ENCODE data around the gene GLIS1.

GLIS1 gene

DNA sequence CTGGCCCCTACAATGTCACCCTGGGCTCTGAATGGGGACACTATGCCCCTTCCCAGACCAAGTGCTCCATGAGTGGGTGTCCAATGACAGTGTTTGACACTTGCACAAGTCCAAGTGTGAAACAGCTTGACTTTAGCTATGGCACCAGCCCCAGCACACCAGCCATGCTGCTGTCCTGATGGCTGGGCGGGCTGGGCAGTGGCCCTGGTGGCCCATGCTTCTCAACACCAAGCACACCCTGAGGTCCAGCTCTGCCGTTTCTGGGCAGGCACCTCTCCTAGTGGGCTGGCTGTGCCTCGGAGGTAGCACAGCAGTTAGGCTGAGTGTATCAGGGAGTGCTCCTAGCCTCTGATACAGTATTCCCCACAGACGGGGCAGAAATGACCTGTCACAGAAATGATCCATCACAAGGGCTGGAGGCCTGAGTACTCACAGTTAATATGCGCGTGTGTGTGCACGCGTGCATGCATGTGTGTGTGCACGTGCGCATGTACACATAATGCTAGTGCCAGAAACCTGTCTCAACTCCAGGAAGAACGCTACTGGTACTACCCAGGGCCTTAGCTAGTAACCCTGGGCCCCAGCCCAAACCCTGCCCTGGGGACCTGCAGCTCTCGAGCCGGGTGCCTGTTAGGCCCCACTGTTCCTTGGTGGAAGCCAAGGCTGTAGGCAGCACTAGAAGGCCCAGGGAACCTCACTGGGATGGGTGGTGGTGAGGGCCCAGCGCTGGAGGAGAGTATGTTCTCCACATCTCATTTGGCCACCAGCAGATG is 145.8 kb downstream of the GLIS1 start:
- DNase-seq (ENCODE audit: low spot score): no peak
- Mint-ChIP-seq H3K4me1 (ENCODE audit: low read depth) (no peaks in the 10 kb centered on the region), H3K4me3 (no peak overlapping the region), H3K9me3 (no peaks in the 10 kb centered on the region), H3K36me3 (ENCODE audit: low read depth) (no peaks in the 10 kb centered on the region), H3K27me3 (ENCODE audit: low read depth) (no peaks in the 10 kb centered on the region), H3K27ac (no peak overlapping the region)

DNA sequence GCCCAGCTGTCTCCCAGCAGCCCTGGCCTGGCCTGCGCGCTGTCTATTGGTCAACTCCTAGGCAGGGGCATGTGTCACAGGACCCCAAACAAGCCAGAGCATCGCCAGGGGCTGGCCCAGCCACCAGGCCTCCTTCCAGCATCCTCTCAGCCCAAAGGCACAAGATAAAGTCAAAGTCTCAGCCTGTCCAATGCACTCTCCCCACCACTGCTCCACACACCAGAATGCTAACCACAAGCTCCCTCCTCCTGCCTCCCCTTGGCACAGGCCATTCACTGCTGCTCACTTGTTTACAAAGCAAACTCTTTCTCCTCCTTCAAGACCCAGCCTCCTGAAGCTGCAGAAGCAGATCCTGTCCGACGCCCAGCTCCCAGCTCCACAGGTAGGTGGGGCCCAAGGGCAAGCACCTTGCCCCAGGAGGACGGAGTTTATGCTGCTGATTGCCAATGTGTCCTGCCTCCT is 146.4 kb downstream of the GLIS1 start:
- no peak for DNase-seq (ENCODE audit: low spot score)

DNA sequence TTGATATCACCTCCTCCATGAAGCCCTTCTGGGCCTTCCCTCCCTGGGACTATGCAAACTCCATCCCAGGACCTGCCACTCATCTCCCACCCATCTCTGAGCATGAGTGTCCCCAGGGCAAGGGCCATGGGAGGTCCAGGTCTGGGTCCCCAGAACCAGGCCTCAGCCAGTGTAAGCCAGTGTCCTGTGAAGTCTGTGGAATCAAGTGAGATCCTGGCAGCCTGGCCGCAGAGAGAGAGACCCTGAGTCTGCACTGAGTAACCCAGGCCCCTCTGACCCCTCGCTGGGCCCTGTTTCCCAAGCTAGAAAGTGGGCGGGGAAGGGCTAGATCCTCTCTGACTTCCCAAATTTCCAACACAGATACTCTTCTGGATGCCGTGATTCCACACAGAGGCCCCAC is 147.0 kb downstream of the GLIS1 start:
- no peak overlapping the region for H3K4me3 Mint-ChIP-seq
- no peaks in the 10 kb centered on the region for H3K9me3 Mint-ChIP-seq
- no peaks in the 10 kb centered on the region for H3K27me3 Mint-ChIP-seq (ENCODE audit: low read depth)
- no peak overlapping the region for H3K27ac Mint-ChIP-seq
- H3K36me3 Mint-ChIP-seq (ENCODE audit: low read depth): no peaks in the 10 kb centered on the region
- no peak for DNase-seq (ENCODE audit: low spot score)
- H3K4me1 Mint-ChIP-seq (ENCODE audit: low read depth): no peaks in the 10 kb centered on the region

More for the DNA sequence above, 146.4 kb downstream of the GLIS1 start:
- Mint-ChIP-seq H3K27me3 (ENCODE audit: low read depth) (no peaks in the 10 kb centered on the region), H3K27ac (no peak overlapping the region), H3K9me3 (no peaks in the 10 kb centered on the region), H3K4me1 (ENCODE audit: low read depth) (no peaks in the 10 kb centered on the region), H3K36me3 (ENCODE audit: low read depth) (no peaks in the 10 kb centered on the region), H3K4me3 (no peak overlapping the region)

GRCh38 chr1:53590531-53591515 is 148.1 kb downstream of the GLIS1 start:
- no peaks in the 10 kb centered on the region for H3K36me3 Mint-ChIP-seq (ENCODE audit: low read depth)
- no peak overlapping the region for H3K27ac Mint-ChIP-seq
- H3K9me3 Mint-ChIP-seq: no peaks in the 10 kb centered on the region
- no peaks in the 10 kb centered on the region for H3K27me3 Mint-ChIP-seq (ENCODE audit: low read depth)
- no peak overlapping the region for H3K4me3 Mint-ChIP-seq
- no peak for DNase-seq (ENCODE audit: low spot score)
- no peaks in the 10 kb centered on the region for H3K4me1 Mint-ChIP-seq (ENCODE audit: low read depth)

DNA sequence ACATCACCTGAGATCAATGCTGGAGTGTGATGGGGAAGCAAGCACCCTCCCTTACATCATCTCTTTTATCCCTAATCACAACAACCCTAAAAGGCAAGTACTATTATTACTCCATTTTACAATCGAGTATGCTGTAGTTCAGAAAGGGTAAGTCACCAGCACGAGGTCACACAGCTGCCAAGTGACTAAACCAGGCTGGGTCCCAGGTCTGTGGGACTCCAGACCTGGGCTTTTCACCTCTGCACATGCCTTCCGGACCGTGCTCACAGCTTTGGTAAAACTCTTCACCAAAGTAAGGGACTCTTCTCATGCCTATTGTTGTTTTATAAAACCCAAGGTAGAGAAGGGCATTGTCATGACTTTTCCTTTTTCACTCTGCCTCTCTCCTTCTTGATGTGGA is 148.9 kb downstream of the GLIS1 start:
- Mint-ChIP-seq H3K27ac (no peak overlapping the region), H3K4me3 (no peak overlapping the region), H3K4me1 (ENCODE audit: low read depth) (peaks cover 4% of the 10 kb centered on the region), H3K27me3 (ENCODE audit: low read depth) (no peaks in the 10 kb centered on the region), H3K36me3 (ENCODE audit: low read depth) (no peaks in the 10 kb centered on the region), H3K9me3 (no peaks in the 10 kb centered on the region)
- DNase-seq (ENCODE audit: low spot score): no peak

DNA sequence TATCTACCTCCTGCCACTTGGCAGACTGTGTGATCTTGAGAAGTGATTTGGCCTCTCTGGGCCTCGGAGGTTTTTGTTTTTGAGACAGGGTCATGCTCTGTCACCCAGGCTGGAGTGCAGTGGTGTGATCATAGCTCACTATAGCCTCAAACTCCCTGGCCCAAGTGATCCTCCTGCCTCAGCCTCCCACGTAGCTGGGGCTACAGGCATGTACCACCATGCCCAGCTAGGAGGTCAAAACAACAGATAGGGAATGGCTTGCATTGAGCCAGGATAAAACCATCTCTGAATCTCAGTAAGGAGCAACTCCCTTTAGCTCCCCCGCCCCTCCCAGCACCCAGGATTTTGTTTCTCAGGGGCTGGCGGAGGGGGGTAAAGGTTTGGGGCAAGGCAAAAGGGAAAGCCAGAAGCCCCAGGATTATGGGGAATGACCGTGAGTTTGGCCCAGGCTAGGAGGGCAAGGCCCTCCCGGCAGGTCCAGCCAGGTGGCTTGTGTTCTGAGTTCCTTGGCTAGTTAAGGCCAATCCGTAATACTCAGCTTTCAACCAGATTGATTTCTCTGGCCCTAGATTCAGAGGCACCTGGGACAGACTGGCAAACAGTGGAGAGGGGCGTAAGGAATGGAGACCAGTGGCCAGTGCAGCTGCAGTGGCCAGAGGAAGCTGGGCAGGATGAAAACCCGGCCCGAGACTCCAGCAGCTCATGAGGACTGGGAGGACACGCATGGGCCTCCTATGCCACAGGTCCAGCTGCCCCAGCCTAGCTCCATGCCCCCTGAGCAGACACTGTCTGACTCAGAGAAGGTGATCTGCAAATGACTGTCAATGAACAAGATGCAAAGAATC is 149.7 kb downstream of the GLIS1 start:
- Mint-ChIP-seq H3K27ac (no peak overlapping the region), H3K27me3 (ENCODE audit: low read depth) (no peaks in the 10 kb centered on the region), H3K4me1 (ENCODE audit: low read depth) (peaks cover 10% of the 10 kb centered on the region), H3K36me3 (ENCODE audit: low read depth) (no peaks in the 10 kb centered on the region), H3K9me3 (no peaks in the 10 kb centered on the region), H3K4me3 (no peak overlapping the region)
- DNase-seq (ENCODE audit: low spot score): no peak

DNA sequence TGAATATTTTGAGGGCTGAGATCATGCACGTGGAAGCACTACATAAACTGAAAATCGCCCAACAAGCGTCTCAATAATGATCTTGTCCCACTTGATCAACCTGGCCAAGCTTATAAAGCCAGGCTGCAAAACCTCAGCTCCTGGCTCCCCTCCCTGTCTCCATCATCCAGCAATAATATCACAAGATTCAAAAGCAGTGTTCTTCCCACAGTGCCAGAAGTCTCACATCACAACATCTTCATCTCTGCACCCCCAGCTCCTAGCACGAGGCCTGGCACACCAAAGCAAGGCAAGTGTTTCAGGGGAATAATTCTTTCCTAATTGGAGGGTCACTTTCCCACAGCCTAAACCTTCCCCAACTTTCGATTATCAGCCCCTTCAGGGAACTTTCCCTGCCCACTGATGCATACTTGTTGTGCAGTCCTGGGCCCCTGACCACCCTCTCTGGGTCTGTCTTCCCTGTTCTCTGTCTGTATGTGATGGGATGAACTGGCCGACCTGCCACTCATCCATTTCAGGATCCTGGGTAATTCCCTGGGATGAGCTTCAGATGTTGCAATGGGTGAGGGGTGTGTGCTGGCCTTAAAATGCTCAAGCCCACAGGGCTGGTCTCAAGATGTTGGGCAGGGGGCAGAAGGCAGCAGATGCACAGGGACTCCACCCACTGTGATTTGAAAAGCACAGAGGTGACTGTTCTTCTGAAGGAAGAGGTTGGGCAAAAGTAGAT is 150.7 kb downstream of the GLIS1 start:
- no peak overlapping the region for H3K4me3 Mint-ChIP-seq
- H3K27me3 Mint-ChIP-seq (ENCODE audit: low read depth): no peaks in the 10 kb centered on the region
- no peak overlapping the region for H3K27ac Mint-ChIP-seq
- no peaks in the 10 kb centered on the region for H3K36me3 Mint-ChIP-seq (ENCODE audit: low read depth)
- H3K4me1 Mint-ChIP-seq (ENCODE audit: low read depth): peaks cover 10% of the 10 kb centered on the region
- DNase-seq (ENCODE audit: low spot score): no peak
- no peaks in the 10 kb centered on the region for H3K9me3 Mint-ChIP-seq

DNA sequence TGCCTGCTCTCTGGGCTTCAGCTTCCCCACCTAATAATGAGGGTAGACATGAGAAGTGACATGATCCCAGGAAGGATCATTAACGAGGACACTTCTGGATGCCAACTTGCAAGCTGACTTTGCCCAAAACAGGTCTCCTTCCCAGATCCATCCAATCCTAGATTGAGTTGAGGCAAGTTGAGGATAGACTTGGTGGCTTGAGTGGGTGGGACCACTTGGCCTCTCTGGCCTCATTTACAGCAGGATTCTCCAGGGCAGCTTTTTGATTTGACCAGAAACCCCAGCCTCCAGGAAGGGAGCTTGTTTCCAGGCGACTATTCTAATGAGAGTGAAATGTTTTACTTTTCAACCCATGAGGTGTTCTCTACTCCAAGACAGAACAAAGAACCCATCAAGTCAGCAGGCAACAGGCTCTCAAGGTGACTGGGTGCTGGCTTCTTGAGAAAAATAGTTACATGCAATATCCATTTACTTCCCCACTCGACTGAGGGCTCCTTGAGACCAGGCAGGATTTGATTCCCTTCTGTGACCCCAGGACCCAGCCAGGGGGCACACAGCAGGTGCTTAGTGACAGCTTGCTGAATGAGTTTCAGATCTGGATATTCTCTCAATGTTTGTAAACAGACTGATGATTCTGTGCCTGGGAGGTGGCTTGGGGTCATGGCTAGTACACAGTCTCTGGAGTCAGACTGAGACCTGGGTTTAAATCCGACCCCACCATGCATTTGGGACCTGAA is 151.5 kb downstream of the GLIS1 start:
- no peaks in the 10 kb centered on the region for H3K36me3 Mint-ChIP-seq (ENCODE audit: low read depth)
- DNase-seq (ENCODE audit: low spot score): no peak
- peaks cover 10% of the 10 kb centered on the region for H3K4me1 Mint-ChIP-seq (ENCODE audit: low read depth)
- no peaks in the 10 kb centered on the region for H3K27me3 Mint-ChIP-seq (ENCODE audit: low read depth)
- no peak overlapping the region for H3K4me3 Mint-ChIP-seq
- H3K9me3 Mint-ChIP-seq: no peaks in the 10 kb centered on the region
- no peak overlapping the region for H3K27ac Mint-ChIP-seq

DNA sequence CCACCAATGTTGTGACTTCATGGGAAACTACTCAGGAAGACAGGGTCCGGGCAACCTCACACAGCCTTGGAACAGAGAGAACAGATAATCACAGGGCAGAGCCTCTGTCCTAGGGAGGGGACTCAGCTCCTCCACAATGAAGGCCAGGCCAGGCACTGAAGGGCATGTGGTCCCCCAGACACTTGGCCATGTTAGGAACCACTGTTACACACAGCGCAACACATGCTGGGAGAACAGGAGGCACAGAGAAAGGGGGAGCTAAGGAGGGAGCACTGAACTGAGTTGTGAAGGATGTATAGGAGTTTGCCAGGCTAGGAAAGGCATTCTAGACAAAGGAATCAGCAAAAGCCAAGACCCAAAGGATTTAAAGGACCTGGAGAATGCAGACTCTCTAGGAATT is 152.2 kb downstream of the GLIS1 start:
- Mint-ChIP-seq H3K4me1 (ENCODE audit: low read depth) (peaks cover 10% of the 10 kb centered on the region), H3K27me3 (ENCODE audit: low read depth) (no peaks in the 10 kb centered on the region), H3K27ac (no peak overlapping the region), H3K4me3 (no peak overlapping the region), H3K9me3 (no peaks in the 10 kb centered on the region), H3K36me3 (ENCODE audit: low read depth) (no peaks in the 10 kb centered on the region)
- no peak for DNase-seq (ENCODE audit: low spot score)

DNA sequence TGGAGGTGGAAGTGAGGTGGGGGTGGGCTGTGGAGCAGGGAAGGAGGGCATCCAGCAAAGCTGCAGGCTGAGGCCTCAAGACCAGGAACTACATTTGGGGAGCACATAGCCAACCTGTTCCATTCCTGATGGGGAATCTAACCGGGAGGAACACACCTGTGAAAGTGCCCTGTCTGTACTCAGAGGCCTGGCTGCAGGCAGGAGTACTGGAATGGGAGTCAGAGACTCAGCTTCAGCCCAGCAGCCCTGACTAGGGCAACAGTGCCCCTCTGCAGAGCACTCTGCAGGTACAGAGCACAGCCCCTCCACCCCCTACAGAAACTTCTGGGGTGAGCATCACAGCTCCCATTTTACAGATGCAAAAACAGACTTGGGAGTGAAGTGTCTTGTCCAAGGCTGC is 153.4 kb downstream of the GLIS1 start:
- Mint-ChIP-seq H3K27ac (no peak overlapping the region), H3K27me3 (ENCODE audit: low read depth) (no peaks in the 10 kb centered on the region), H3K4me1 (ENCODE audit: low read depth) (peaks cover 10% of the 10 kb centered on the region), H3K4me3 (no peak overlapping the region), H3K9me3 (no peaks in the 10 kb centered on the region), H3K36me3 (ENCODE audit: low read depth) (no peaks in the 10 kb centered on the region)
- DNase-seq (ENCODE audit: low spot score): no peak

DNA sequence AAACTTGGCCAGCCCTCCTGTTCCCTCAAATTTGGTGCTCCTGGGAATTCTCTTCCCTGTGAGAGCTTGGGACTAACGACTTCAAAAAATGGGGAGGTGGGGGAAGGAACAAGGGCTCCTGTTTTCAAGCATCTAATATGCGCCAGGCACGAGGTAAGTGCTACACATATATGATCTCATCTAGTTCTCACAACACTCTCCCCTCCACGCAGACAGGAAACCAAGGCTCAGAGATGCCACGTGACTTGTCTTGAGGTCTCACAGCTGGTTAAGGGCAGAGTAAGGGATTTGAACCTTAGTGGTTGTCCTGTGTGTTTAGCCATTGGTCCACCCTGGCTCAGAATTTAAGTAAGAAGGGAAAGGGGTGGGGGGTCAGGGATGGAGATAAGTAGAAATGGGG is 153.8 kb downstream of the GLIS1 start:
- no peak overlapping the region for H3K4me3 Mint-ChIP-seq
- no peaks in the 10 kb centered on the region for H3K36me3 Mint-ChIP-seq (ENCODE audit: low read depth)
- H3K9me3 Mint-ChIP-seq: no peaks in the 10 kb centered on the region
- peak overlapping the region; percentile 27 for H3K27ac Mint-ChIP-seq
- DNase-seq (ENCODE audit: low spot score): peak; percentile 29
- H3K27me3 Mint-ChIP-seq (ENCODE audit: low read depth): no peaks in the 10 kb centered on the region
- peaks cover 10% of the 10 kb centered on the region for H3K4me1 Mint-ChIP-seq (ENCODE audit: low read depth)

DNA sequence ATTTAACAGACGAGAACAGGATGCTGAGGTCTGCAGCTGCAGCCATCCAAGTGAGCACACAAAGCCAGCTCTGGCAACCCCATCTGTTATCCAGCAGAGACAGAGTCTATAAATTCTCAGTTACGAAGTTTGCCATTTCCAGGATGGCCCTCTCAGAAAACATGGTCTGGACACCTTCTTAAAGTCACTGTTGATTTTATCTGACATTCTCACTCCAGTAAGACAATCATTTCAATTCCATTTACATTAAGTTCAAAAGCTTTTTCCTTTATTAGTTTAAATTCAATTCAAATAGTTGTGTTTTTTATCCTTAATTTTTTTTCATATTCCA is 154.2 kb downstream of the GLIS1 start:
- Mint-ChIP-seq H3K4me3 (no peak overlapping the region), H3K4me1 (ENCODE audit: low read depth) (peaks cover 10% of the 10 kb centered on the region), H3K27me3 (ENCODE audit: low read depth) (no peaks in the 10 kb centered on the region), H3K9me3 (no peaks in the 10 kb centered on the region), H3K36me3 (ENCODE audit: low read depth) (no peaks in the 10 kb centered on the region), H3K27ac (no peak overlapping the region)
- no peak for DNase-seq (ENCODE audit: low spot score)

Data from T-helper 2 cell treated with Interferon-gamma antibody and Interleukin-4, amounts not matched to agents 5 μg/mL and 100 μg/mL, for 36 hours (primary cell).